Hematopoietic multipotent progenitor cell treated with erythropoietin and hydrocortisone succinate and interleukin-3 and kit ligand, for 6 days (in vitro differentiated cells): ENCODE measurements around the gene DAPK1.
"Not testable (repeated sequence)": the region's sequence is repeated elsewhere in the genome, so short reads cannot be mapped to it uniquely, and the experiment has no call there.

ENCODE experiments used
- DNase-seq: peaks from one replicate; pipeline ENCODE4 v3.0.0-alpha.2; 2015

The DAPK1 gene

DNA sequence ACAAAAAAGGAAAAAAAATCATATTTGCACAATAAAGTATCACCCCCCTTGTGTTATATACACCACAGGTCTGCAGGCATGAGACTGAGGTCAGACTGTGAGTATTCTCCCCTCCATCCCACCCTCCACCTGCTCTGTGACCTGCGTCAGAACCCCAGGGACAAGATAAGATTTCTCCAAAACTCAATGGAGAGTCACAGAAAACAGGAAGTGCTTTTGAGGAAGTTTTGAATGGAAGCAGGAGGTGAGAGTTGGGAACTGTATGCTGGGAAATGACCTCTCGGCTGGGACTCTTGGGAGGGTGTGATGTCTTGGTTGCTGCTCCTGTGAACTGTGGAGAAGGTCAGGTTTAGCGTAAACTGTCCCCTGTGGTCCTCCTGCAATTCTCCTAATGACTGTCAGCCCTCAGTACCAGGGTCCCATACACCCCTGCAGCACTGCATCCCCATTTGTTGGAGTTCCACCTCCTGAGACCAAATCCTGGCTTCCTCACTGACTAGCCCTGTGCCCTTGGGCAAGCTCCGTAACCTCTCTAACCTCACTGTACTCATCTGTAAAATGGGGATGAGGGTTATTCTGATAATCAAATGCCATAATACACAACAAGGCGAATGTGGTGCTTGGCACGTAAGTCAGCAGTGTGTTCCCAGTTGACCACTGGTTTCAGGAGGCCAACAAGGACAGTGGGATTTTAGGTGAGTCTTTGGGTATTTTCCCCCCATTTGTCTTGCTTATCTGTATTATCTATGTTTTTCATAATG lies 221.4 kb downstream of the DAPK1 start:
- no peak for DNase-seq

GRCh38 chr9:87720173-87720572 lies 222.5 kb downstream of the DAPK1 start:
- DNase-seq, result peak; percentile 48

GRCh38 chr9:87722393-87723088 lies 224.9 kb downstream of the DAPK1 start:
- no peak for DNase-seq

- peak; percentile 49 for DNase-seq
These were observed 227.8 kb downstream of the DAPK1 start for GRCh38 chr9:87725356-87725899.

- DNase-seq, result peak; percentile 90
These were observed 228.4 kb downstream of the DAPK1 start, which contains the start of gene CTSL for GRCh38 chr9:87725900-87726709. Gene CTSL (plus strand): TSS chr9:87726119. CDS start chr9:87727604, 1,485 bp downstream.

DNA sequence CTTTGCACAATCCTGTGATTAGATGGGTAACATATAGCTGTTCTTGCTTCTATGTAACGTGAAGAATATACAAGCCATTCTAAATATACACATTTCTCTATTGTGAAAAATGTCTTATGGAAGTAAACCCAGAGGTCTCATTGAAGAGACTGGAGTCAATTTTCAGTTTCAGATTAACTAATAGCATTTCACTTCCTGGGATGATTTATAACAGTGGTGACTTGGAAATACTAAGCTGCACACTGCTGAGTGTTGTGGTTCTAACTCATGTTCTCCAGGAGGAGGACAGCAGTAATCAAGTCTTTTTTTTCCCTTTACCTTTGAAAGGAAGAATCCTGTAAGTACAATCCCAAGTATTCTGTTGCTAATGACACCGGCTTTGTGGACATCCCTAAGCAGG lies 231.6 kb downstream of the DAPK1 start:
- no peak for DNase-seq

DNA sequence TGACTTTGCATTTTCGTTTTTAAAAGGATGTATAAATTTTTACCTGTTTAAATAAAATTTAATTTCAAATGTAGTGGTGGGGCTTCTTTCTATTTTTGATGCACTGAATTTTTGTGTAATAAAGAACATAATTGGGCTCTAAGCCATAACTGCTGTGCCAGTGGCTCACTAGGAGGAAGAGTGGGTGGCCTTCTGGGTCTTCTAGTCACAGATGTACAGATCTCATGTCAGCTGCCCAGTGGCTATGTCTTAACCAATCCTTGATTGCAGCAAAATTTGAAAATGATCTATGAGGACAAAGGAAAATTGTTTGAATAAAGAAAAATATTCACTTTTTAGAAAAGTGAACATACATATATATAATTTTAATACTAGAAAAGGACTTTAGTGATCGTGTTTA lies 233.7 kb downstream of the DAPK1 start:
- no peak for DNase-seq

- no peak for DNase-seq
These were observed 234.7 kb downstream of the DAPK1 start for GRCh38 chr9:87732344-87732743.

- no peak for DNase-seq
These were observed 235.1 kb downstream of the DAPK1 start for GRCh38 chr9:87732756-87733155.

DNA sequence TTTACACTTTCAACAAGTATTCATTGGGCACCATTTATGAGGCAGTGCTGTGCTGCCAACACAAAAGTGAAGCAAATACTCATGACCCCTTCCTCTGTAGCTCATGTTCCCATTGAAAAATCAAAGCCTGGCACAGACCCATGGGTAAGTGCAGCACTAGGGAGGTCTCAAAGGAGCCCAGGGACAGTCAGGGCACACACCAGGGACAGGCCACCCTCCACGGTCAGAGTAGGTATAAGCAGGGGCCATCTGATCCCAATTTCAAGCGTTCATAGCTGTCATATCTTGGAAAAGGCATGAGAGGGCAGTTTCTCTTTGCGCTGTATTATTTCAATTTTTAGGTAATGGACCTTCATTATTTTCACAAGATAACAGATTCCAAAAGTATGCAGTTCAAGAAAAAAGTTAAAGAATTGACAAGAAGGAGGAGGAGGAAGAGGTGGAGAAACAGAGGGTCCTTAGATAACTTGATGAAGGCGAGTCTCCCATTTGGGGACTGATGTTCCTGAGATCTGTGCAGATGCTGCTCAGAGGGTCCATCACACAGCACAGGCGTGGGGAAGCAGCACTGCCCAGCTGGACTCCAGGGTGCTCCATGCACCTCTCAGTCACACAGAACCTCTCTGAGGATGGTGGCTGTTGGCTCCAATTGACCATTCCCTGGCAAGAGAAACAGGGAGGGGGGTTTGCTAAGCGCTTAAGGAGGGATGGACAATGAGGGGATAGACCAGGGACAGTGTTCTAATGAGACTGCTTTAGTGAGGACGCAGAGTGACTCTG lies 235.8 kb downstream of the DAPK1 start:
- no peak for DNase-seq

DNA sequence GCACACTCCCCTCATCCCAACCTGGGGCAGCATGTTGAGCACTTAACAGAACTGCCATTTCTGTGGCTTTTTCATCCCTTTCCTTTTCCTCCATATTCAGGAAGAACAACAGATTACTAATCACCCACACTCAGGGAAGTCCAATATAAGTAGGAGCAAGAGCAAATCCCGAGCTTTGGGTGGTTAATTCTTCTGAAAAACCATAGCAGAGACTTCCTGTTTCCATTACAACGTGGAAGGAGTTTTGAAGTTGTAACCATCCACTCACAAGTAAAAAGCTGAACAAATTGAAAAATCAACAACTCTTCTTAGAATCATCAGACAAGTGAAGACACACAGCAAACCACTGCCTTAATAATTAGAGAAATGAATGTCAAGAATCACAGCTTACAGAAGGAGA lies 236.4 kb downstream of the DAPK1 start:
- DNase-seq, result no peak

DNA sequence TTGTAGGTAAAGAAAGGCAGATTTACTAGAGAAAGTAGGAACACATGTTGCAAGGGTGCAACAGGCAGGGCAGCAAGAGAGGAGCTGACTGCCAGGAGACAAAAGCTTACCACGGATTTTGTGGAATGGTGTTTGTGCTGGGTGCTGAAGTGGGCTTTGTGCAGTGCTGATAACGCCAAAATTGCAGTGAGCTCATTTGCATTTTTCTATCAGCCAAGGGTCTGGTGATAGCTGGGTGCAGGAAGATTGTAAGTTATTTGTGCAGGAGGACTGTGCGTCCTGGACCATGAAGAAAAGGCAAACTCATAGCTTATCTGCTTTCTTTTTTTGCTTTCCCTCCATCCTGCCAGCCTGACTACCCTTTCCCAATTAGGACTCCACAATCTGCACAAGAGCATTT lies 241.9 kb downstream of the DAPK1 start:
- peak; percentile 40 for DNase-seq

DNA sequence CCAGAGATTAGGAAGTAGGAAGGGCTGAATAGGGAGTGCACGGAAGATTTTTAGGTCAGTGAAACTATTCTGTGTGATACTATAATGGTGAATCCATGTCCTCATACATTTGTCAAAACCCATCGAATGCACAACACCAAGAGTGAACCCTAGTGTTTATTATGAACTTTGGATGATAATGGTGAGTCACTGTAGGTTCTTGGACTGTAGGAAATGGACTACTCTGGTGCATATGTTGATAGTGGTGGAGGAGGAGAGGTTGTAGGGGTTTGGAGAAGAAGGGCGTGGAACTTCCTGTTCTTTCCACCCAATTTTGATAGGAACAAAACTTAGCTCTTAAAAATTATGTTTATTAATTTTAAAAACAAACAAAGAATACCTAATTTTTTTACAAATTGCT lies 242.5 kb downstream of the DAPK1 start:
- DNase-seq, result peak; percentile 70

- no peak for DNase-seq
These were observed 243.7 kb downstream of the DAPK1 start for GRCh38 chr9:87741326-87741725.

DNA sequence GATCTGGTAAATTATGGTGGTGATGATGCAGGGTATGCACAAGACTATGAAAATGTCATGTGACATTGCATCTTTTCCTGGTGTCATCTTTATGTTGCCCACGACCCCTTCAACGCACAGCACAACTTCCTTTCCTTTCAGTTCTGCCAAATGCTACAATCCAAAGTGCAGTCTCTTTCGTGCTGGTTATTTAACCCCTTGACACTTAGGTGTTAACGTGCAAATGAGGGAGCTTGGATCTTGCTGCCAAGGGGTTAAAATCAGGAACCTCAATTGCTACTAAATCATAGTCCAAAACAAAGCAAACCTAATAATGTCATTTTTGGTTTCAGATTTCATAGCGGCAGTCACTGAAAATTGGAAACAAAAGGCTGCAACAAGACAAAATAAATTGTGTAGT lies 244.2 kb downstream of the DAPK1 start:
- no peak for DNase-seq

DNA sequence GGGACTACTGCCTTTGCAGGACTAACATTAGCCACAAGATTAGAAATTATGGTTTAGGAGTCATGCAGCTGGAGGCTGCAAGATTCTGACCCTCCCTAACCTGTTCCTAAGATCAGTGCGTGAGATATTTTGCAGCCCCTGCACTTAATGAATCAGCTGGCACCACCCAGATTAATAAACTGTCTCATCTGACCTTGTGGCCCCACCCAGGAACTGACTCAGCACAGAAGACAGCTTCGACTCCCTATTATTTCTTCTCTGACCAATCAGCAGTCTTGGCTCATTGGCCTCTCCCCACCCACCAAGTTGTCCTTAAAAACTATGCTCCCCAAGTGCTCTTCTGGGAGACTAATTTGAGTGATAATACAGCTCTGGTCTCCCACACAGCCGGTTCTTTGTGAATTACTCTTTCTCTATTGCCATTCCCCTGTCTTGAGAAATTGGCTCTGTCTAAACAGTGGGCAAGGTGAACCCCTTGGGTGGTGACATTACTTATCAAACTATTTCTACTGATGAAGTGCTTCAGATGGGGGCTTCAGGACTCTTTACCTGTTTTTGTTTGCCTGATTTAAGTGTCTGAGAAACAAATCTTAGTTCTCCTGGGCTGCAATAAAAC lies 245.3 kb downstream of the DAPK1 start:
- DNase-seq, result peak; percentile 80

DNA sequence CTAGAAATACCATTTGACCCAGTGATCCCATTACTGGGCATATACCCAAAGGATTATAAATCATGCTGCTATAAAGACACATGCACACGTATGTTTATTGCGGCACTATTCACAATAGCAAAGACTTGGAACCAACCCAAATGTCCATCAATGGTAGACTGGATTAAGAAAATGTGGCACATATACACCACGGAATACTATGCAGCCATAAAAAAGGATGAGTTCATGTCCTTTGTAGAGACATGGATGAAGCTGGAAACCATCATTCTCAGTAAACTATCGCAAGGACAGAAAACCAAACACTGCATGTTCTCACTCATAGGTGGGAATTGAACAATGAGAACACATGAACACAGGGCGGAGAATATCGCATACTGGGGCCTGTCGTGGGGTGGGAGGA lies 246.6 kb downstream of the DAPK1 start:
- DNase-seq, result not testable (repeated sequence)

GRCh38 chr9:87746186-87746585 lies 248.5 kb downstream of the DAPK1 start:
- DNase-seq, result no peak

- DNase-seq, result no peak
These were observed 251.2 kb downstream of the DAPK1 start for GRCh38 chr9:87748881-87749280.

GRCh38 chr9:87749335-87750035 lies 251.8 kb downstream of the DAPK1 start:
- no peak for DNase-seq

- no peak for DNase-seq
These were observed 253.1 kb downstream of the DAPK1 start for GRCh38 chr9:87750726-87751125.
